Posterior vena cava (tissue), 2 donors: ENCODE measurements around the gene IL21R. TPM values are rescaled to one million over a fixed set of nuclear protein-coding genes. Genes with fewer than 3 reads are reported as not detected.
"Not testable (repeated sequence)": the region's sequence is repeated elsewhere in the genome, so short reads cannot be mapped to it uniquely, and the experiment has no call there.

ENCODE experiments used
- DNase-seq: peaks from one replicate; pipeline ENCODE4 v3.0.0-alpha.2; 2020; ENCODE audit warnings: low spot score
- intact Hi-C, 2 donors: fragments of 100-400 bp; cut with DNase I; formaldehyde crosslinking; loops; one replicate each; pipeline versions ENCODE4 v1.14.1 to v1.14.2; 2022 to 2023
- total RNA-seq, 2 donors: library from RNA; stranded (reverse); fragmentation: NEBNext Ultra II Directional; extraction: Animal tissue kit (Norgen Biotek cat#: 25700); gene quantifications; one replicate each; pipeline ENCODE4 v1.2.1, GENCODE V29; 2021
- donor health status: DM: yes; HTN: yes; CAD: no.
- donor health status: DM: yes; HTN: yes; CAD: no.

Gene IL21R
- total RNA-seq, 2 donors from 2014 or later = 0.24 to 0.56 TPM

DNA sequence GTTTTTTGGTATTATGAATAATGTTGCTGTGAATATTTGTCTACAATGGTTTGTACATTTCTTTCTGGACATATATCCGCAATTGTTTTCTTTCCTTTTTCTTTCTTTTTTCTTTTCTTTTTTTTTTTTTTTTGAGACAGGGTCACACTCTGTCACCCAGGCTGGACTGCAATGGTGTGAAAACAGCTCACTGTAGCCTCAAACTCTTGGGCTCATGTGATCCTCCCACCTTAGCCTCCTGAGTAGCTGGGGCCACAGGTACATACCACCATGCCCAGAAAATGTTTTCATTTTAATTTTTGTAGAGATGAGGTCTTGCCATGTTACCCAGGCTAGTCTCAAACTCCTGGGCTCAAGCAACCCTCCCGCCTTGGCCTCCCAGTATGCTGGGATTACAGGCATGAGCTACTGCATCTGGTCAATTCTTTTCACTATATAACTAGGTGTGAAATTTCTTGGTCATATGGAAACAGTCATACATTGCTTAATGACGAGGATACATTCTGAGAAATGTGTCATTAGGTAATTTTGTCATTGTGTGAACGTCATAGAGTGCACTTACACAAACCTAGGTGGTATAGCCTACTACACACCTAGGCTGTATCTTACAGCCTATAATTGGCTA lies 15.2 kb downstream of the IL21R start:
- DNase-seq = no peak
- intact Hi-C loops = no loop called here

GRCh38 chr16:27421961-27422740 lies 20.2 kb downstream of the IL21R start:
- intact Hi-C loops = no loop called here

DNA sequence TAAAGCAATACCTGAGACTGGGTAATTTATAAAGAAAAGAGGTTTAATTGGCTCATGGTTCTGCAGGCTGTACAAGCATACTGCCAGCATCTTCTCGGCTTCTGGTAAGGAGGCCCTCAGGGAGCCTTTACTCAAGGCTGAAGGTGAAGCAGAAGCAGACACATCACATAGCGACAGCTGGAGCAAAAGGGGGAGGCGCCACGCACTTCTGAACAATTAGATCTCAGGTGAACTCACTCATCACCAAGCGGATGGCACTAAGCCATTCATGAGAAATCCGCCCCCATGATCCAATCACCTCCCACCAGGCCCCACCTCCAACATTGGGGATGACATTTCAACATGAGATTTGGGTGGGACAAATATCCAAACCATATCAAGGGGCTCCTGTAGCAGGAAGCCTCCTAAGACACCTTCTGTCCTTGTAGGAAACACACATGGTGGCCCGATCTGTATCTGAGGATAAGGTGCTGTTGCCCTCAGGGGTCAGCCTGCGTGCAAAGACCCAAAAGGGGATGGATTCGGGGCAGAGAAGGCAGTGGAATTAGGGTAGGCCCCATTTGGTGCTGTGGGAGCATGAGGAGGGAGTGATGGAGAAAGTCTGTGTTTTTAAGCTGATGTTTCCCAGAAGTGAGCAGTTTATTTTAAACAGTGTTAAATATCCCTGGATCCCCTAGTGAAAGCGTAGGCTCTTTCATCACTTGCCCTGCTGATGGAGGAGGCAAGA lies 23.0 kb downstream of the IL21R start:
- no peak for DNase-seq
- intact Hi-C loops = no loop called here

More at GRCh38 chr16:27421961-27422740, 20.2 kb downstream of the IL21R start:
- no peak for DNase-seq

- no peak for DNase-seq
- intact Hi-C loops = no loop called here
Measured at GRCh38 chr16:27425961-27426360, 24.0 kb downstream of the IL21R start.

- intact Hi-C loops = no loop called here
- DNase-seq = no peak
Measured at GRCh38 chr16:27426423-27427408, 24.7 kb downstream of the IL21R start.

GRCh38 chr16:27427538-27427937 lies 25.6 kb downstream of the IL21R start:
- intact Hi-C loops = no loop called here
- DNase-seq = no peak

- intact Hi-C loops = no loop called here
- DNase-seq = no peak
Measured at GRCh38 chr16:27428026-27428785, 26.2 kb downstream of the IL21R start.

- DNase-seq = no peak
- intact Hi-C loops = no loop called here
Measured at GRCh38 chr16:27429330-27429871, 27.4 kb downstream of the IL21R start.

DNA sequence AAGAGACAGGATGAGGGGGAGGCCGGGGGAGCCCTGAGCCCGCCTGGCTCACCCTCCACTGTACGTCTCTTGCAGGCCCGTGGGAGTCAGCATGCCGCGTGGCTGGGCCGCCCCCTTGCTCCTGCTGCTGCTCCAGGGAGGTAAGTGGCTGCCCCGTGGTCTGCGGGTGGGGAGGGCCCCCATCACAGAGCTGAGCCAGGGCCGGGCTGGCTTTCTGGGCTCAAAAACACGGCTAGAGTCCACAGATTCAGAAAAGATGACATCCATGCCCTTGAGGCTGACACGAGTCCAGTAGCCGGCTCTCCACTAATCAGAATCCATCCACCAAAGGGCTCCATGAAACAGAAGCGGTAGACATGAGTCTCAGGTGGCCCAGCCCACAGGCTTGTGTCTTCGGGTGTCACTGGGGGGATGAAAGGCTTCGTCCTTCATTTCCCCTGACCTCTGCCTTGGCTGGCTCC lies 28.0 kb downstream of the IL21R start:
- DNase-seq = no peak
- intact Hi-C loops = no loop called here

GRCh38 chr16:27430512-27430911 lies 28.5 kb downstream of the IL21R start:
- intact Hi-C loops = no loop called here
- DNase-seq = no peak

GRCh38 chr16:27430923-27431484 lies 29.0 kb downstream of the IL21R start:
- DNase-seq = no peak
- intact Hi-C loops = no loop called here

DNA sequence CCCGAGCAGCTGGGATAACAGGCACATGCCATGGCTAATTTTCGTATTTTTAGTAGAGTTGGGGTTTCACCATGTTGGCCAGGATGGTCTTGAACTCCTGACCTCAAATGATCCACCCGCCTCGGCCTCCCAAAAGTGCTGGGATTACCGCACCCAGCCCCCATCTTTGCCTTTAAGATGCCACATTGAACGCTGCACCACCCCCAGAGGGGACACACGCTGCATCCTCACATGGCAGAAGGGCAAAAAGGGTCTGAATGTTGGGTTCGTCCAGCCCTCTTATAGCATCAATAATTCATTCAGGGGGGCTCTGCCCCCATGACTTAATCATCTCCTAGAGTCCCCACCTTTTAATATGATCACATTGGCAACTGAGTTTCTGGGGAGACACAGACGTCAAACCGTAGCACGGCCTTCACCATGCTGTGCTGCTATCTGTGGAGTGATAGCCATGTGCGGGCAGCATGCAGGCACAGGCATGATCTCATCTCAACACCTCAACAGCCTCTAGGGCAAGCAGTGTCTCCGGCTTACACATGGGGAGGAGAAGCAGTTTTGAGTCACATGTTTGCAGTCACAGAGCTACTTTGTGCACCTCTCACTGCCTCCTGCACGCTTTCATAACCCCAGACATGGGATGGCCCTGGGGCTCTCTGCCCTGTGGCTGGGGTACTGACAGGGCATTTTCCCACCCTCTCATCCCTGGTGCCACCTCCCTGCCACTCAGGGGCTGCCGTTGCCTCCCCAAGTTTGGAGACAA lies 30.0 kb downstream of the IL21R start:
- intact Hi-C loops = no loop called here
- no peak for DNase-seq

DNA sequence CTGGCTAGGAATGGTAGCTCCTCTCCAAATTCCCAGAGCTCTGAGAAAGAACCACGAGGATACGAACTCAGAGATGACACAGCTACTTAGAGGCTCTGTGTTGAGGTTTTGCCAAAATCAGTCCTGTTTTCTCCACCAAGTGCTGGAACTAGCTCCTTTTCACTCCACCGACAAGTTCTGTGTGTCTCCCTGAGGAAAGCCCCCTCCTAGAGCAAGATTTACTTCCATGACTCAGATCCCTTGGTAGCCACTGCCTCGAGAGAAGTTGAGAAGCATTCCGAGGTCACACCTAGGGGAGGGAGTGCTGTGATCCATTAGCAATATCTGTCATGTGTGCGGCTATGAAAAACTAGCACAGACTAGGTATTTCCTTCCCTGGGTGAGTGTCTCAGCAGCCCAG lies 30.6 kb downstream of the IL21R start:
- DNase-seq = no peak

GRCh38 chr16:27433191-27433590 lies 31.2 kb downstream of the IL21R start:
- DNase-seq, intact Hi-C loops: not testable (repeated sequence)

More for the DNA sequence above, 30.6 kb downstream of the IL21R start:
- intact Hi-C loops = no loop called here

DNA sequence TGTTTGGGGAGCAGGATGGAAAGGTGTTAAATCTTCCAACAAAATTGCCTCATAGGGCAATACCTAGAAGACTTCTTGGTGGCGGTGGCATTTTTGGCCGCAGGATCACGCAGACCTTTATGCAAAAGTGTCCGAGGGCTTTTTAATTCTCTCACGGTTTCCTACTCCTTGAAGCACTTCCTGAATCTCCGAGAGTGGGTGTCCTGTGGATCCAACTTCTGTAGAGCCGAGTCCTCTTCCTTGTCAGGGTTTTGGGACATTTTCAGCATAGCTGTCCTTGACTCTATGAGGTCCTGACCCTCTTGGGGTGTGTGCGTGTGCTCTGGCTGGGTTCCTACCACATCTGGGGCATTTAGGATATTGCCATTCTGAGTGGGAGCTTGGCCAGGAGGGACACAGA lies 31.7 kb downstream of the IL21R start:
- intact Hi-C loops = no loop called here
- DNase-seq = no peak

DNA sequence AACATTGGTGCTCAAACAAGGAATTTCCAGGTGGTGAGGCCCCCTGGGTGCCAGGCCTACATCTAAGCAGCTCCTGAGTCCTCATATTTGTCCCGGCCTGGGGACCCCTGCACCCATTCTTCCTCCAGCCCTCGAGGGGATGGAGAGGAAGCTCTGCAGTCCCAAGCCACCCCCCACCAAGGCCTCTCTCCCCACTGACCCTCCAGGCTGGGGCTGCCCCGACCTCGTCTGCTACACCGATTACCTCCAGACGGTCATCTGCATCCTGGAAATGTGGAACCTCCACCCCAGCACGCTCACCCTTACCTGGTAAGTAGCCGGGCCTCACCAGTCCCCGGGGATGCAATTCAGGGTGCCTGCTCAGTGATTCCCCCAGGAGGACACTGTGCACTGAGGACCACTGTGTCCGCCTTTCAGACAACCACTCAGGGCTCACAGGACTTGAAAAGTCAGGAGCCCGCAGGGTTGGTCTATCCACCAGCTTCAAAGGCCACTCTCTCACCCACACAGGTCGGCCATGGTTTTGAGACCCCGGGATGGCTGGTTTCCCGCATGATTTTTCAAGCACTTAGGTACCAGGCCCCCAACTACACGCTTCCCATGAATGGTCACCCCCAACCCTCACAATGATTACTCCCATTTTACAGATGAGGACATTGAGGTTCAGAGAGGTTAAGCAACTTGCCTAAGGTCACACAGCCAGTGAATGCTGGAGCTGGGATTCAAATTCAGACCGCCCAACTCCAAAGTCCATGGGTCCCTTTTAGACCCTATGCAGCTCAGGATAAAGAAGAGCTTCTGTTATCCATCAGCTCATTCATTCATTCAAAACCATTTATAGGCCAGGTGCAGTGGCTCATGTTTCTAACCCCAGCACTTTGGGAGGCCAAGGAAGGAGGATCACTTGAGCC lies 32.4 kb downstream of the IL21R start:
- intact Hi-C loops = no loop called here
- DNase-seq = peak; percentile 47
